ENCODE measurements around the gene TMEM205. TPM values are rescaled to one million over a fixed set of nuclear protein-coding genes. Genes with fewer than 3 reads are reported as not detected.
A peak's percentile ranks its signal among the peaks of the same experiment; 100 is the strongest.
"Not testable (repeated sequence)": the region's sequence is repeated elsewhere in the genome, so short reads cannot be mapped to it uniquely, and the experiment has no call there.

The TMEM205 gene
- total RNA-seq, 2 donors from 2014 or later = 89.9 to 96.6 TPM

DNA sequence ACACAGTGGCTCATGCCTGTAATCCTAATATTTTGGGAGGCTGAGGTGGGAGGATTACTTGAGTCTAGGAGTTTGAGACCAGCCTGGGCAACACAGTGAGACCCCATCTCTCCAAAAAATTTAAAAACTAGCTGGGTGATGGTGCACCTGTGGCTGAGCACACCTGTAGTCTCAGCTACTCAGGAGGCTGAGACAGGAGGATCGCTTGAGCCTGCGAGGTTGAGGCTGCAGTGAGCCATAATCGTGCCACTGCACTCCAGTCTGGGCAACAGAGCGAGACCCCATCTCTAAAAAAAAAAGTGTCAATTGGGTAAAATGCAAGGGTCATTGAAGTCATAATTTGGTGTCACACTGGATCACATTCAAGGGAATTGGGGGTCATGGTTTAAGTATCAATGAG, 8.0 kb upstream of the TMEM205 start:
- ATAC-seq; DNase-seq; intact Hi-C loops (cut with DNase I): not testable (repeated sequence)

DNA sequence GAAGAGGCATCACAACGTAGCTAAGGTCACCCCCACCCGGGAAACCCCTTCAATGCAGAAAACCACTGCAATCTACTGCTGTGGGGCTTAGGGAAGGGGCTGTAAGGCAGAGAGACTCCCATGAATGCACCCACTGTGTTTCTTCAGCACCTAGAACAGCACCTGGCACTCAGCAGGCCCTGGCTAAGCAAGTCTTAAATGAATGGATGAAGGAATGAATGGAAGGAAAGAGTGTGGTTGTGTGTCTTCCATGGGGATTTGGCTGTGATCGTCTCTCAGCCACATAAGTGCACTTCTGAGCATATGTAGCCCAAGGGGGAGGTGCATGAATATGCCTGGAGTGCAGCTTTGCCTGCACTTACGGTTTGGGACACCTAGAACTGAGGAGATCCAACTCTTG, 3.1 kb upstream of the TMEM205 start:
- DNase-seq = no peak
- no peak for ATAC-seq
- intact Hi-C loops (cut with DNase I) = no loop called here

DNA sequence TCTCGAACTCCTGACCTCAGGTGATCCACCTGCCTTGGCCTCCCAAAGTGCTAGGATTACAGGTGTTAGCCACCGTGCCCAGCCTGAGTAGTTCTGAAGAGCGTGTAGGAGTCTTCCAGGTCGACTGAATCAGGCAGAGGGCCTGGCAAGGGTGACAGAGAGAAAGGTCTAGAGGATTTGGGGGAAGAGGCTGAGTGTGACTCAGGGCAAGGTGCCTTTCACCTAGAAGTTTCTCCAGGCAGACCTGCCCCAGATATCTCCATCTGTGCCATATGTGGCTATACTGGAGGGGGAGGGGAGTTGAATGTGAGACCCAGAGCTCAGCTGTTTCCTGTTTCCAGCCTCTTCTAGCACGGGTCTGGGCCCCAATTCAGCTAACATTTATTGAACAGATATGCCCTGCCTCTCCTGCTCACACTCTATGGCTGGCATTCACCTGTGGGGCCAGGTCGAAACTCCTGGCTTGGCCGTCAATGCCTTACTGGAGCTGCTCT, 1.5 kb upstream of the TMEM205 start:
- intact Hi-C loops (cut with DNase I) = no loop called here
- no peak for ATAC-seq
- DNase-seq = no peak

DNA sequence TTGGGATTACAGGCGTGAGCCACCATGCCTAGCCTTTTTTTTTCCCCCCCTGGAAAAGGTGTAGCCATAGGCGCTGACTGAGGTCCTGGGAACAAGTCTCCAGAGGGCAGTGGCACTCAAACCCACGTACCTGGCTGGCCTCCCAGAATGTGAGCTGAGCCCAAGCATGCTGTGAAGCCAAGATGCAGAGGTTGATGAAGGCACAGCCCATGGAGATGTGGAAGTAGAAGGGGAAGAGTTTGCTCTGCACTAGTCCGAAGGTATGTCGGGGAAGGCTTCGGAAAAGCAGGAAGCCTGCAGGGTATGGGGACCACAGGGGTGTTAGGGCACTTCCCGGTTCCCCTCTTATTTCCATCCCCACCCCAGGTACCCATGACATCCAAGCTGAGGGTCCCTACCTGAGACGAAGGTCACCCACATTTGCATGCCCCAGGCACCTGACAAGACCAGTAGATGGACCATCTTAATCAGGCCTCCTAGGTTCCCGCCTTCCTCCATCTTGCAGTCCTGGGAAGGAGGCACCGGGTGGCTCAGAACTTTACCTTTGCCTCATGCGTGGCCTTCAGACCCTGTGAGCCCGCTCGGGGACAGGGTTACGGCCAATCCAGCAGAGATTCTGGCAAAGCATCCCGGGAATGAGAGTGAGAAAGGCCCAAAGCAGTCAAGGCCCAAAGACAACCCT, 805 bp downstream of the TMEM205 start:
- intact Hi-C loops (cut with DNase I) = no loop called here
- no peak for DNase-seq
- no peak for ATAC-seq

DNA sequence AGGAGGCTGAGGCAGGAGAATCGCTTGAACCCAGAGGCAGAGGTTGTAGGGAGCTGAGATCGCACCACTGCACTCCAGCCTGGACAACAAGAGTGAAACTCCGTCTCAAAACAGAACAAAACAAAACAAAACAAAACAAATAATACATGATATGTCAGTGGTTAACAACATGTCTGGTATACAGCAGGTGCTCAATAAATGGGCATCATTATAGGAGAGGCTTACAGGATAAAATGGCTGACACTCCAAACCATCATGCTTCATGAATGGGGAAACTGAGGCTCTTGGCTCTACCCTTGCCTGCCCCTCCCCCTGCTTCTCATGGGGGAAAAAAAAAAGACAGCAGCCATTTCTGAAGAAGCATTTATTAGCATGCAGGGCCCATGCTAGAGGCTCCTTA, 3.6 kb downstream of the TMEM205 start:
- DNase-seq = no peak
- no peak for ATAC-seq
- intact Hi-C loops (cut with DNase I) = no loop called here

DNA sequence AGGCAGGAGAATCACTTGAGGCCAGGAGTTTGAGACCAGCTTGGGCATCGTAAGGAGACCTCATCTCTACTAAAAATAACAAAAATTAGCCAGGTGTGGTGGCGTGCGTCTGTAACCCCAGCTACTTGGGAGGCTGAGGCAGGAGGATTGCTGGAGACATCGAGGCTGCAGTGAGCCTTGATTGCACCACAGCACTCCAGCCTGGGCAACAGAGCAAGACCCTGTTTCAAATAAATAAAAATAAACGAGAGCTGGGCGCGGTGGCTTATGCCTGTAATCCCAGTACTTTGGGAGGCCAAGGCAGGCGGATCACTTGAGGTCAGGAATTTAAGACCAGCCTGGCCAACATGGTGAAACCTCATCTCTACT, 6.0 kb downstream of the TMEM205 start:
- intact Hi-C loops (cut with DNase I); DNase-seq; ATAC-seq: not testable (repeated sequence)

DNA sequence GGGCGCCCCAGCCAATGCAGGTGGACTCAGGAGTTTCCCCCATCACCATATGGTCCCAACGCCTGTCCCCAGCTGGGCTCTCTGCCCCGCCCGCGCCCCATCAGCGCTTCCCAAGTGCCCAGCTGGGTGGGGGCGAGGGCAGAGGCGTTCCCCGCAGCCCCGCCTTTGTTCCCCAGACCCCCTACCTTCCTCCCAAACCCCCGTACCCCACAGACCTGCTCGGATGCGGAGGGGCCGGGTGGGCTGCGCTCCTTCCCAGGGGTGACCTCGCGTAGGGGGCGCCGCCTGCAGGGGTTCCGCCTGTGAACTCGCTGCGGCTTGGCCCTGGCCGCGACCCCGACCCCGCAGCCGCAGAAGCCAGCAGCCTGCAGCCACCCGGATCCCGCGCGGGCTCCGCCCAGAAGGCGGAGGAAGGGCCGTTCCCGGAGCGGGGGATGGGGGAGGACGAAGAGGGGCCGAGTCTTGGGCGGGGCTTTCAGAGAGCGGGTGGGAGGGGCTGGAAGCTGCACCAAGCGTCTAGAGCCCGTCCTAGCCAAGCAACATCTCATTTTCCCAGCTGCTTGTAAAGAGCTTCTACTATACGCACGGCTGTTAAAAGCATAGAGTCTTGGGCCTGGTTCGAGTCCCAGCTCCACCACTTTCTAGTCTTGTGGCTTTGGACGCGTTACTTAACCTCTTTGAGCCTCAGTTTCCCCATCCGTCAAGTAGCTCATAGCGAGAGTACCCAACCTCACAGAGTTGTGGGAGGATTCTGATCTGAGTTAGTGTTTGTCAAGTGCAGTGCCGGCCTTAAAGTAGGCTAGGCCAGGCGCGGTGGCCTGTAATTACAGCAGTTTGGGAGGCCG, 6.6 kb downstream of the TMEM205 start, which contains the start of gene RAB3D:
Gene RAB3D, minus strand, starts transcription at position 404 of the 845 bp plus-strand sequence. CDS start 2,258 bp downstream, outside the sequence.
- intact Hi-C loops (cut with DNase I) = no loop called here
- ATAC-seq (peak; percentile 97 to 98), DNase-seq (peak; percentile 94)

DNA sequence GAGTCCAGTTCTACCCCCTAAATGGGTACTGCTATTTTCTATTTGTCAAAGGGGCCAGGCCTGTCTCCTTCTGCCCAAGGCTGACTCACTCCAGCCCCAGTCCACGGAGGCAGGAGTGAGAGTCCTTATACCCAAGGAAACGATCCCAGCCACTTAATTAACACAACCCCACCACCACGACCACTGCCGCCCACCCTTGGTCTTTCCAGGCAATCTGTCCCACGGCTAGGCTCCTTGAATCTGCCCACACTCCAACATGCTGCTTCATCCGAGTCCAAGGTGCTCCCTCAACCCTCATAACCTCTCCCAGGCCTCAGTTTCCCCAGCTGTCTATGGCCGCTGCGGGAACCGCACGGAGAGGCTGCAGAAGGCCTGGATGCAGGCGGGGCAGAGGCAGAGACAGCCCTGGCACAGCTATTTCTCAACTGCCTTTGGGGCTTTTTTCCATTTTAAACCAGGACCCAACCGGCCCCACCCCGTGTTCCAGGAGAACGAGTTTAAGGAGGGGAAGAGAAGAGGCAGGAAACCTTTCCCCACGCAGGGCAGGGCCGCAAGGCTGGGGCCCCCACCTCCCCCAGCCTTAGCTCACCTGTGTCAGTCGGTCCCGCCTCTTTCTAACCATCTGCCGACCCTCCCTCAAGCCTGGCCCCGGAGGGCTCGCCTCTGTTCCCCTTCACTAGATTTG, 7.4 kb downstream of the TMEM205 start:
- intact Hi-C loops (cut with DNase I) = no loop called here
- DNase-seq (no peak), ATAC-seq (peak; percentile 21 to 45)

DNA sequence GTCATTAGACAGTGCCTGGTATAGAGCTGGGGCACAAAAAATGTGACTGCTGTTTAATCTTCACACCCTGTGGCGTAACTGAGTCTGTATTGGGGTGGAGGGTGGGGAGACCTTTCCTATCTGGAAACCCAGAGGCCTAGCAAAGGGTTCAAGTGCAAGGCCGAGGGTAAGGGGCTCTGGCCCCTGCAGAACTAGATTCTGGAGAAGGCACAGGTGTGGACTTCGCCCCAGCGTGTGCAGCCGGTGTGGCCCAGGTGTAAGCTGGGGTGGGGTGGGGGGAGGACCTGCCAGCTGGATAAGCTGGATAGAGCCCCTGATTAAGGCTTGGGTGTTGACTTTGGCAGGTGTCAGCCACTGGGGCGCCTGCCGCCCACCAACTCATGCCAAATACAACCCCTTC, 7.9 kb downstream of the TMEM205 start:
- intact Hi-C loops (cut with DNase I) = no loop called here
- no peak for ATAC-seq
- DNase-seq = no peak

DNA sequence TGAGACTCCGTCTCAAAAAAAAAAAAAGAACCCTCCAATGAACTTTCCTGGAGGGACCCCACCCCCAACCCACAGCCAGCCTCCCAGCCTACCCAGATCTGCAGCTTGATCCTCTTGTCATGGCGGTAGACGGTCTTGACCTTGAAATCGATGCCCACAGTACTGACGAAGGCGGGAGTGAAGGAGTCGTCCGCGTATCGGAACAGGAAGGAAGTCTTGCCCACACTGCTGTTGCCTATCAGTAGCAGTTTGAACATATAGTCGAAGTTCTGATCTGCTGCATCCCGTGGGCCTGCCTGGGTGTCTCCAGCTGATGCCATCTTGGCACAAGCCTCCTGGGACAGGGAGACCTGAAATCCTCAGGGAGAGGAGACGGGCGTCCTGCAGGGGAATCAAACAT, 9.0 kb downstream of the TMEM205 start:
- ATAC-seq (no peak), DNase-seq (no peak)
- intact Hi-C loops (cut with DNase I) = no loop called here

DNA sequence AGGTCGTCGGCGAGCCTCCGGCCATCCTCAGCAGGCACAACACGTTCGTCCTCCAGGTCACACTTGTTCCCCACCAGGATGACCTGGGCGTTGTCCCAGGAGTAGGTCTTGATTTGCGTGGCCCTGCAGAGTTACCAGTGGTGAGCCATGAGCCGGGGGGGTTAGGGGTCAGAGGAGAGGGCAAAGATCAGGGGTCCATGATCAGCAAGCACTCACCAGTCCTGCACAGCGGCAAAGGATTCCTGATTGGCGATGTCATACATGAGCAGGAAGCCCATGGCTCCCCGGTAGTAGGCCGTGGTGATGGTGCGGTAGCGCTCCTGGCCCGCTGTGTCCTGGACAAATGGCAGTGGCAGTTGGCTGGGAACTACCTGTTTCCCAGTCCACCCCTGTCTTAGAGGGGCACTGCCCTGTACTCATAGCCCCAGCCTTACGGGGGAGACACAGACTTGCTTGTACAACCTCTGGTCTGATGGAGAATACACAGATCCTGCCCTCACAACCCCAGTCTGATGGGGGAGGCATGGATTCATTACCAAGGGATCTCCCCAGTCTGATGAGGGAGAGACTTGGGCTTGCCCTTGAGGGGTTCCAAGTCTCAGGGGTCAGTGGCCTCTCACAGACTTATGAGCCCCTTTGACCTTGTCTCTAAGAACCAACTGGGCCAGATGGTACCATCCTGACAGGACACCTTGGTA, 10.5 kb downstream of the TMEM205 start:
- intact Hi-C loops (cut with DNase I) = no loop called here
- no peak for DNase-seq
- ATAC-seq = no peak

DNA sequence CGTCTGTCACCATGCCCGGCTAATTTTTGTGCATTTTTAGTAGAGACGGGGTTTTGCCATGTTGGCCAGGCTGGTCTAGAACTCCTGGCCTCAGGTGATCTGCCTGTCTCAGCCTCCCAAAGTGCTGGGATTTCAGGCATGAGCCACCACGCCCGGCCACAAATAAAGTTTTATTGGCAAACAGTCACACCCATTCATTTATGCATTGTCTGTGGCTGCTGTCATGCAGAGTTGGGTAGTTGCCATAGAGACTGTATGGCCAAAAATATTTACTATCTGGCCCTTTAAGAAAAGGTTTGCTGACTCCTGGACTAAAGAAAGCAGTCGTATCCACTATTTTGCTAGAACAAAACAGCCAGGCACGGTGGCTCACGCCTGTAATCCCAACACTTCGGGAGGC, 12.2 kb downstream of the TMEM205 start:
- DNase-seq; ATAC-seq; intact Hi-C loops (cut with DNase I): not testable (repeated sequence)

DNA sequence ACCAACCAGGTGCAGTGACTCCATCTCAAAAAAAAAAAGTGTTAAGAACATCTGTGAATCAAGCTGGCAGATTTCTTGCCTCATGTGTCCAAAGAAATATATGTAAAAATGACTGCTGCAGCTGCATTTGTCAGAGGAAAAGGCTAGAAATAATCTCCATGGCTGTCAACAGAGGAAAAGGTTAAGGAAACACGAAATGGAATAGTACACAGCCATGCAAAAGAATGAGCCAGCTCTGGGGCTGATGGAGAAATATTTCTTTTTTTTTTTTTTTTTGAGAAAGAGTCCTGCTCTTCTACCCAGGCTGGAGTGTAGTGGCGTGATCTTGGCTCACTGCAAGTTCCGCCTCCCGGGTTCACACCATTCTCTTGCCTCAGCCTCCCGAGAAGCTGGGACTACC, 13.2 kb downstream of the TMEM205 start:
- DNase-seq (no peak), ATAC-seq (no peak)
- intact Hi-C loops (cut with DNase I) = no loop called here

DNA sequence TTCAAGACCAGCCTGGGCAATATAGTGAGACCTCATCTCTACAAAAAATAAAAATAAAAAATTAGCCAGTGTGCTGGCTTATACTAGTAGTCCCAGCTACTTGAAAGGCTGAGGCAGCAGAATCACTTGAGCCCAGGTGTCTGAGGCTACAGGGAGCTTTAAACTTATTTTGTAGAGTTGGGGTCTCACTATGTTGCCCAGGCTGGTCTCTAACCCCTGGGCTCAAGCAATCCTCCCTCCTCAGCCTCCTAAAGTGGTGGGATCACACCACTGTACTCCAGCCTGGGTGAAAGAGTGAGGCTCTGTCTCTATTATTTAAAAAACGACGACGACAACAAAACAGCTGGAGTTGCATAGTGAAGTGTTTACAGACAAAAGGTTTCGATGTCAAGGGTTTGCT, 14.6 kb downstream of the TMEM205 start:
- intact Hi-C loops (cut with DNase I) = no loop called here
- no peak for ATAC-seq
- DNase-seq = no peak

DNA sequence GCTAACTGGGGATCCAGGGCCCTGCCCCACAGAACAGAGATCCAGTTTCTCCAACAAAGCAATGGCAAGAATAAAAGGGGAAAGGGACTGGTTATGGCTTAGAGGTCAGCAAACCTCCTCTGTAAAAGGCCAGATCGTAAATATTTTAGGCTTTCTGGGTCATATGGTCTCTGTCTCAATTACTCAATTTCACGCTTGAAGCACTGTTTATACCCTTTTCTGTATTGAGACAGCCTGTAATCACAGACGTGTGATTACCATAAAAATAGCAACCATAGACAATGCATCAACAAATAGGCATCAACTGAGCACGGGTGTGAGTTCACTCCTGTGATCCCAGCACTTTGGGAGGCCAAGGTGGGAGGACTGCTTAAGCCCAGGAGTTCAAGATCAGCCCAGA, 15.9 kb downstream of the TMEM205 start:
- DNase-seq (no peak), ATAC-seq (no peak)
- intact Hi-C loops (cut with DNase I) = no loop called here

DNA sequence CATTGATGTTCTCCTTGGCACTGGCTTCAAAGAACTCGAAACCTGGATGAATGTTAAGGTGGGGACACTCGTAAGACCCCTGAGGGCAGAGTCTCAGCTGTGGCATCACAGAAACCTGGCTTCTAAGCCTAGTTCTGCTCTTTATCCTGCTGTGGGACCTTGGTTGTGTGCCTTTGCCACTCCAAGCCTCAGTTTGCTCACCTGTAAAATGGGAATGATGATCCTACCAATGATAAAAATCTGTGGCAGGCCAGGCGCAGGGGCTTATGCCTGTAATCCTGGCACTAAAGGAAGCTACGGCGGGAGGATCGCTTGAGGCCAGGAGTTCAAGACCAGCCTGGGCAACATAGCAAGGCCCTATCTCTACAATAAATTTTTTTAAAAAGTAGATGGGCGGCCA, 20.5 kb downstream of the TMEM205 start:
- no peak for ATAC-seq
- intact Hi-C loops (cut with DNase I) = no loop called here

DNA sequence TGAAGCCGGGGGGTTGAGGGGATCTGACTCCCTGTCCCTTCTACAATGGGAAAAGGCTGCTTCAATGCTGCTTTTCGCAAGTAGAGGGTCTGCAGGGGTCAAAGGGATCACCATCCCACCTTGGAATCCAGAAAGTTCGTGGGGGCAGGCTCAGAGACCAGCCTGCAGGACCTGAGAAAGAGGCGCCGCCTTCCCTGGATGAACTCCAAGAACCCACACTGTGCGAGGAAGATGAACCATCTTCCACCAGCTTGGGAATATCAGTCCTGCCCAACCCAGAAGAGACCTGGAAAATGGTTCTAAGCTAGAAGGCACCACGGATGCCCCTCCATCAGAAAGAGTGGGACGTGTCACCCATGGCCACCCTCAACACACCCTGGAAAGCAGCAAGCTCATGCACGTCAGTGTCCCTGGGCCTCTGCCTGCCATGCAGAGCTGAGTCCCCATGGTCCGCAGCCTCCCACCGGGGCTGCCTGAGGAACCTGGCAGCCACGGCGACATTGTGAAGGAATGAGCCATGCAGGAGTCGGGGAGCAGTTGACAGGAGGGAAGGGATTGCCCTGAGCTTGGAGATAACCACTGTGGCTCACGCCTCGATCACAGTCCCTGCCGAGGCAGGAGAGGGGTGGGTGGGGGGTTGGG, 21.2 kb downstream of the TMEM205 start:
- peak in 1 of 2 donors; percentile 14 for ATAC-seq
- intact Hi-C loops (cut with DNase I) = no loop called here
- no peak for DNase-seq

More for the DNA sequence above, 20.5 kb downstream of the TMEM205 start:
- DNase-seq = no peak

DNA sequence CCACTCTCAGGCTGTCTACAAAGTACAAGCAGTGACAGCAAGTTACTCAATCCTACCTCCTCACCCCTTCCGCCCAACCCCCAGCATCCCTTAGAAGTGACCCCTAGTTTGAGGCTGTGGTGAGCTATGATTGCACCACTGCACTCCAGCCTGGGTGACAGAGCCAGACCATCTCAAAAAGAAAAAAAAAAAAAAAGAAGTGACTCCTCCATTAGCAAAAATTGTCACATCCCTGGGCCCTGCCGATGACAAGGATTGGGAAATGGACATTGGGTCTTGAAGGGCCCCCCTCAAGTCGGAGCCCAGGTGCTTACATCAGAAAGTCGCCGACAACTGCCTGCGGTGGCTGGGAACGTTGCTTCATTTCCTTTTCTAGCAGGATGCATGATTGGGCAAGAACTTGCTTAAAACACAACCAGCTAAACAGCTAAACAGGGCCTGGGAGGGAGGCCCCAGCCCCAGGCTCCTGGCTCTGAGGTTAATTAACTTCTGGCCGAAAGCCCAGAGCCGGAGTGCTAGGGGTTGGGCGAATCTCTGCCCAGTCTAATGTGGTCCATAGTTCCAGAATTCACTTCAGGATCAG, 21.9 kb downstream of the TMEM205 start:
- ATAC-seq (peak; percentile 91 to 95), DNase-seq (peak; percentile 82)
- intact Hi-C loops (cut with DNase I) = no loop called here

Data from left cardiac atrium (tissue), 4 donors.